SH-SY5Y (cell line): Measurements from ENCODE around the gene NEO1.

Experiments used
- GATA2 ChIP-seq: IDR thresholded peaks from 2 replicates; pipeline ENCODE4 v1.6.1; 2011; ENCODE audit warnings: mild to moderate bottlenecking, low read depth, low read length
- GATA3 ChIP-seq: IDR thresholded peaks from 2 replicates; pipeline ENCODE4 v1.6.1; 2011; ENCODE audit warnings: low read depth, mild to moderate bottlenecking, low read length, moderate library complexity

- TF ChIP-seq GATA2 = no peak
- no peak for TF ChIP-seq GATA3
Observed at GRCh38 chr15:73325191-73325861, 273.1 kb downstream of the NEO1 start.
